GM21381 (cell line): ENCODE measurements around the gene KLHL22.
"Not testable (repeated sequence)": the region's sequence is repeated elsewhere in the genome, so short reads cannot be mapped to it uniquely, and the experiment has no call there.

ENCODE experiments used
- ATAC-seq: cut with Tn5 transposase; IDR thresholded peaks from one replicate; pipeline ENCODE4 v1.9.1; 2021; ENCODE audit warnings: mild to moderate bottlenecking, moderate library complexity; ENCODE audit not compliant: unreplicated experiment

The KLHL22 gene

DNA sequence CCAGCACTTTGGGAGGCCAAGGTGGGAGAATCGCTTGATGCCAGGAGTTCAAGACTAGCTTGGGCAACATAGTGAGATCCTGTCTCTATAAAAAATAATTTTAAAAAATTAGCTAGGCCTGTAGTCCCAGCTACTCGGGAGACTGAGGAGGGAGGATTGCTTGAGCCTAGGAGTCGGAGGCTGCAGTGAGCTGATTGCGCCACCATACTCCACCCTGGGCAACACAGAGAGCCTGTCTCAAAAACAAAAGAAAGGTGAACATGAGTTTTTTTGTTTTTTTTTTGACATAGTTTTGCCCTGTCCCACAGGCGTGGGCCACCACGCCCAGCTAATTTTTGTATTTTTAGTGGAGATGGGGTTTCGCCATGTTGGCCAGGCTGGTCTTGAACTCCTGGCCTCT, 29.5 kb upstream of the KLHL22 start:
- ATAC-seq = no peak

DNA sequence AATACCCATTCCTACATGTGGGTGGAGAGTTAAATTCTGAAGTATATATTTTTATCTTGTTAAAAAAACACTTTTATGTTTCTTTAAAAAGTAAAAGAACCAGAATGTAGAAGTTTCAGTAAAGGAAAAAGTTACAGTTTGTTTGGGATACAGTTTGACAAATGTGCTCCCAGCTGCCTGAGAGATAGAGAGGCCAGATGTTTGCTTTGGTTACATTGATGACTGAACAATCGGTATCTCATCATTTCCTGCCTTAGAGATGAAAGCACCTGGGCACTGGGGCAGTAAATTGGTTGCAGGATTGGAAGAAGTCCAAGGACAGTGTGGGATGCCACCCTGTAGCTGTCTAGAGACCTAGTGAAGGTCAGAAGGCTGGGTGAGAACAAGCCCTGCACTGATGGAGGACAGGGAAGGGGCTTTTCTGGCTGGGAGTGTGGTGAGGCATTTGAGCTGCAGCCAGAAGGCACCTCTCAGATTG, 28.4 kb upstream of the KLHL22 start:
- no peak for ATAC-seq

DNA sequence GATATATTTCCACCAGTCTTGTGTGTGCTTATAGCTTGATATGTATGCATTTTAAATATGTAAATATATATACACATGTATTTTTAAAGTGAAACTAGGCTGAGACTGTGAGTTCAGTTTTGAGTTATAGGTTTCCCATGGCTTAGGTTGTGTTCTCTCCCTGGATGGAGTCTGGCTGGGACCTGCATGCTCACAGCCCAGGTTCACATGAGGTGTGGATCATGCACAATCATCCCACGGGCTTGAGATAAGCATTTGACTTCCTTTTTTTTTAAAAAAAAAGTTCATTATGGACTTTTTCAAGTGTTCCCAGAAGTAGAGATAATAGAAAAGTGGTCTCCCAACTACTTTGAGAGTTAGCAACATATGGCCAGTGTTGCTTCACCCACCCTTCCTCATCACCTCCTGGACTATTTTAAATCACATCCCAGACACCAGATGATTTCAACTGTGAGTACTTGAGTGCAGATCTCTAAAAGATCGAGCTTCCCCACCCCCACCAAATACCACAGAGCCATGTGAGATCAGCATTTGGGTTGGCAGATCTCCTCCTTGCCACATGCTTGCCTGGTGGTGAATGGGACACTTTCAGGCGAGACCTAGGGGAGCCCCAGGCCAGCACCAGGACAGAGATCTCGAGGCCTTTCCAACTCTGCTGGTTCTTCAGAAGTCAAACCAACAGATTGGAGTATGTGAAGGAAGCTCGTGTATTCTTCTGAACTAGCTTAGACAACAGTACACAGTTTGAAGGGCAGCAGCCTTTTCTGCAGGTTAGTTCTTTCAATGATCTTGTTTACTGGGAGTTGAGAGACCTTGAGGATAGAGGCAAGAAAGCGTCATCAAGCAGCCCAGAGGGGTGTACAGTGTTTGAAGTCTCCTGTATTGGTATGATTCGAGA, 27.7 kb upstream of the KLHL22 start:
- ATAC-seq = no peak

DNA sequence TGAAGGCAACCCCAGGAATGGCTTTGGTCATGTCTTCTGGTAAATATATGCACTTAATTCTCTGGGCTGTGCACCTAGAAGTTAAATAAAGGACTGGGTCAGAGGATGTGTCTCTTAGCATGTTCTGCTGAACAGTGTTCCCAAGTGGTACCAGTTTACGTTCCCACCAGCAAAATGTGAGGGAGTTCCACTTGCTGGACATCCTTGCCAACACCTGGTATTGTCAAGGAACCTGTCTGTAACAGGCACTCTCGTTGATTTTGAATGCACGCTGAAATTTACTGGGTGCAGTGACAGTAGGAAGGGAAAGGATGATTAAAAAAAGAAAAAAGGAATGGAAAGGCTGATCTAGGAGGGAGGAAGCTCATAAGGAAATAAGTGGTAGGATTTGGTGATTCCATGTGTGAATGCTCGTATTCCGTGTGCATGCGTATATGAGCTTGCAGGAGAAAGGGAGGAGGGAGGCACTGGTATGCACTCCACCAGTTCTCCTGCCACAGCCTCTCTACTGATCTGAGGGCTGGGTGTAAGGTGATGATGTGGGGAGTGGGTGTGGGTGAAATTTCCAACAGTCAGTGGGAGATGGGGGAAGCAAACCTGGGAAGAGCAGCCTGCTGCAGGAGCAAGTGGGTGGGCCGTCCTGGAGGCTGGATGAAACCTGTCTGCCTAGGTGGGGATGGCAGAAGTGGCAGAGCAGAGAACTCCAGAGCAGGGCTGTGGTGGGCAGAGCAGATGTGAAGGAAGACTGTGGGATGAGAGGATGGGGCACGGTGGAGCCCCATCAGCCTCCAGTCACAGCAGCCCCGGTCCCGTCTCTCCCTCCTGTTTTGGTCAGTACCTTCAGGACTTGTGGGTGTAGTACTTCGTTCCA, 26.8 kb upstream of the KLHL22 start:
- ATAC-seq = no peak

DNA sequence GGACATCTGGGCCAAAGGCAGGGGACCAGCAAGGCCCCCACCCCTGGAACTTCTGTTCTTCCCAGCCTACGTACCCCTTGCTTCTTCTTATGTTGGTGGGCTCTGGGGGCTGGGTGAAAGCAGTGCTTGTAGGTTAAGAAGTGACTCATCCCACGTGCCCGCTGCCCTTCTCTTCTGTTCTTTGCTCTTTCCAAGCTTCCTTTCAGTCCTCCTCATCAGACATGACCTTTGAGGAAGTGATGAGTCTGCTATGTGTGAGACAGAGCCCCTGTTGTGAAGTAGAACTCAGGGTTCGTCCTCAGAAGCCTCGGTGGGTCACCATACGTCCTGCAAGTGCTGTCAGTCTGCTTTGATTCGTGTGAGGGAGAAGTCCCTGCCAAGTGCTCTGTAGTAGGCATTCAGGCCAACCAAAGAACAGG, 24.5 kb upstream of the KLHL22 start:
- ATAC-seq = no peak

DNA sequence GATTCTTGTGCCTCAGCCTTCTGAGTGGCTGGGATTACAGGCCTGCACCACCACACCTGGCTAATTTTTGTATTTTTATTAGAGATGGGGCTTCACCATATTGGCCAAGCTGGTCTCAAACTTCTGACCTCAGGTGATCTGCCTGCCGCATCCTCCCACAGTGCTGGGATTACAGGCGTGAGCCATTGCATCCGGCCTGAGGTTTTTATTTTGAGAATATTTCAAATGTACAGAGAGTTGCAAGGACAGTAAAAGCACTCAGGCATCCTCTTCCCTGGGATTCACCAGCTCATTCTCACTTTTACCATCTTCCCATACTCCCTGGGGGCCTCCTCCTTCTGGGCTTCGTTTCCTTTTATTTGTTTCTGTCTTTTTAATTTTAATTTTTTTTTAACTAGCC, 24.0 kb upstream of the KLHL22 start:
- ATAC-seq = no peak

DNA sequence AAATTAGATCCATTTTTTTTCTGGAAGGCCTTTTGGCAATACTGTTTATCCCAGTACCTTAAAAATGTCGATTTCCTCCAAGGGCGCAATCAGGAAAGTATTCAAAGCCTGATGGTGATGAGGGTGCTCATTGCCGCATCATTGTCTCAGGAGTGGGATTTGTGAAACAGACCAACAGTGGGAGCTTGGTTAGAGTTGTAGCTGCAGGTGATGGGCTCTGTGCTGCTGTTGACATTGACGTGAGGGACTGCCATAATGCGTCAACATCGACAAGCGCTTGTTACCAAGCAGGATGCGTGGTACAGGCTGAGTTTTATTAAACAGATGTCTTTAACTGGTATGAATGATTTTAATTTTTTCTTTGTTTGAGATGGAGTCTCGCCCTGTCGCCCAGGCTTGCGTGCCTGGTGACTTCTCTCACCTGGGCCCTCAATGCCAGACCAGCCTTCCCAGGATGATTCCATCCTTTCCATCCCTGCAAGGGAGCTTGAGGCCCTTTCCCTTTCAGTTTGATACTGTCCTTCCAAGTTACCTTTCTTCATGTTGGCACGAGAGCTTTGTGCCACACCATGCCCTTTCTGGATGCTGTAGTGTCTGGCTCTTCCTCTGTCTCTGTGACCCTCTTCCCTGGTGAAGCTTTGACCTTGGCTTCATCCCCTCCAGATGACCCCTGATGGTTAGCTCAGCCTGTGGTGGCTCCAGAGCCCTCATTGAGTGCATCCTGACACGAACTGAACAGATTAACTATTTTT, 22.4 kb upstream of the KLHL22 start:
- no peak for ATAC-seq

DNA sequence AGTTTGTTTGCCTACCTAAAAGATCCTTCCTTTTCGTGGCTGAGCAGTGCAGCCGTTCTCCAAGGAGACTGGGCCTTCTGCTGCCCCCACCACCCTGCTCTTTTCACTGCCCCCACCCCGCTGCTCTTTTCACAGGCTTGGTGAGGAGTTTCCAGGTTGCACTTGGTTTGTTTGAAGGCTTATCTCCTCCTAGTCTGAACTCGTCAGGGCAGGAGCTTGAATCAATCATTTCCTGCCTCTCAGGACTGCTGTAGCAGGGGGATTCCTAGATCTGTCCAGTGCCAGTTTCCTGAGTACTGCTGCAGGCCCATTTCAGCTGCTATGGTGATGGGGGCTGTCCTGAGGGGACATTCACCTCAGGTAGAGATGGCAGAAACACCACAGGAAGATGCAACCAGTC, 21.8 kb upstream of the KLHL22 start:
- no peak for ATAC-seq

DNA sequence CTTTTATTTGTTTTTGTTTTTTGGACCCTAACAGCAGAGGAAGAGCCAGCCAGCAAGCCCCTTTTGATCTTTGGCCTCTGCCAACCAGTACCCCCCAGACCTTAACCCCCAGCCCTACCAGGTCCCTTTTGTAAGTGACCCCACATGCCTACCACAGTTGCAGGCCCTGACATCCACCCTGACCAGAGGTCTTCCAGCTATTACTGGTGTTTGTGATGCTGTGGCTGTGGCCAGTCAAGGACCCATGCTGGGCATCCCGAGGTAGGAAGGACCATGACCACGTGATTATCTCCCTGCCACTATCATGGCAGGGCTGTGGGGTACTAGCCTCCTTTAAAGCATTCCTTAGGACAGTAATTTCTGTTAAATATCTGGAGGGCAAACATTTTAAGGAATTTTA, 20.8 kb upstream of the KLHL22 start:
- ATAC-seq = no peak

DNA sequence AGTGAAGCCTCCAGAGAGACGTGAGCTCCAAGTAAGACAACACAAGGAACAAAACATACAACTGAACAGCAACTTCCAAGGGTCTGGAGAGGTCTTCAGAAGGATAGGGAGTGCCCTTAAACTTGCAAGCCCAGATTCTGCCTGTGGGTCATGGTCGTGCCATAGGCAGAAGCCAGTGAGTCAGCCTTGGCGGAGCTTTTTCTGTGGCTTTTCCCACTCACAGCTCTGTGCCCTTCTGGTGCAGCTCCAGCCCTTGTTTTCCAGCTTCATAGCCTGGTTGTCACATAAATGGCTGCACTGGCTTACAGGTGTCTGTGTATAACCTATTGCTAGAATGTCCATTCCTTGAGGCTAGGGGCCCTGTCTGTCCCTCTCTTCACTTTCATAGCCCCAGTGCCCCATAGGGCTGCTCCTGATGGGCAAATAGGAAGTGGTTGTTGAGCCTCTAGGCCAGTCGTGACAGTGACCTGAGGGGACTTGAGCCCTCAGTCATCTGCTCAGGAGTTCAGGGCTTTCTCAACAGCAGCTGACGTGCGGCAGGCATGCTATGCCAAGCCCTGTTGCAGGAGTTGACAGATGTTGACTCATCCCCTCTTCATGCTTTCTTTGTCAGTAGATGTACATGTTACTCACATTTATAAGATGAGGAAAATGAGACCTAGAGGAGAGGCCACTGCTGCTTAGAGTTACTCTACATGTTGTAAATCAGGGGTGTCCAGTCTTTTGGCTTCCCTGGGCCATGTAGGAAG, 19.2 kb upstream of the KLHL22 start:
- no peak for ATAC-seq

DNA sequence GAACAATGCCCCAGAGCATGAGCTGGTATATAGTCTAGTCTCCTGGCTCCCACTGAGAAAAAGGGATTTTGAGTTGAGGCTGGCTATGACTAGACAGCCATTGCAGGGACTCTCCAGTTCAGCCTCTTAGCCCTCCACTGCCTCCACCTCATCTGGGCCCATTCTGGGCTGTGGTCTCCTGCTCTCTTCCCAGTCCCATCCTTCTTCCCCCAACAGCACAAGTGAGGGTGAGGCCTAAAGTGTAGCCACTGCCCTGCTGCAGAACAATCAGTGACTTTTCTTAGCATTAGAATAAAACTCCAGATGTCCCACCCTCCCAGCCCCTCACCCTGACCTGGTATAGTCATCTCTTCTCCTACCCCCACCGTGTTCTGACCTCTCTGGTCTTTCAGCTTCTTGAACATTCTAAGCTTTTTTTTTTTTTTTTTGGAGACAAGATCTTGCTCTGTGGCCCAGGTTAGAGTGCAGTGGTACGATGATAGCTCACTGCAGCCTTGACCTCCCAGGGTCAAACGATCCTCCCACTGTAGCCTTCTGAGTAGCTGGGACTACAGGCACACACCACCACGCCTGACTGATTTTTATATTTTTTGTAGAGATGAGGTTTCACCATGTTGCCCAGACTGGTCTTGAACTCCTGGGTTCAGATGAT, 16.1 kb upstream of the KLHL22 start:
- no peak for ATAC-seq

DNA sequence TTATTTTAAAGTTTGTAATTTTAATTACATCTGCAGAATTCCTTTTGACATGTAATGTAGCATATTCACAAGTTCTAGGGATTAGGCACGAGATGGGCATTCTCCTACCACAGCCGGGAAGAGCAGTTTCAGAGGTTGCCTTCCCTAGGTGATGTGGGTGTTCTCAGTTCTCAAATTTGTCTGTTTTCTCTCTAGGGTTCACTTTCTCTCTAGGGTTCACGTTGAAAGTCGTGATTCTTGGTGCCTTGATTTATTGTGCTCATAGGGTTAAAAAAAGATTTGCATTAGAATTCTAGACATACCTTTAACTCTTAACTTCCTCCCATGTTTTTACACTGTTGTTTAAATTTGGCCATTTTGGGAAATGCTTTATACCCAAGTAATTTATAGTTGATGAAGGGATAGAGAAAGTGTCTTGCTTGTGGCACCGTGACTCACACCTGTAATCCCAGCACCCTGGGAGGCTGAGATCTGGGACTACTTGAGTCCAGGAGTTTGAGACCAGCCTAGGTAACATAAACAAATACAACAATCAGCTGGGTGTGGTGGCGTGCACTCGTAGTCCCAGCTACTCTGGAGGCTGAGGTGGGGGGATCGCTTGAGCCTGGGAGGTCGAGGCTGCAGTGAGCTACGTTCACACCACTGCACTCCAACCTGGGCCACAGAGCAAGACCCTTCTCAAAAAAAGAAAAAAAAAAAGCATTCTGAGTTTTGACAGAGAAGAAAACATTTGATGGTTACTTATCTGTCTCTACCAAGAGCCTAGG, 15.4 kb upstream of the KLHL22 start:
- ATAC-seq = no peak

DNA sequence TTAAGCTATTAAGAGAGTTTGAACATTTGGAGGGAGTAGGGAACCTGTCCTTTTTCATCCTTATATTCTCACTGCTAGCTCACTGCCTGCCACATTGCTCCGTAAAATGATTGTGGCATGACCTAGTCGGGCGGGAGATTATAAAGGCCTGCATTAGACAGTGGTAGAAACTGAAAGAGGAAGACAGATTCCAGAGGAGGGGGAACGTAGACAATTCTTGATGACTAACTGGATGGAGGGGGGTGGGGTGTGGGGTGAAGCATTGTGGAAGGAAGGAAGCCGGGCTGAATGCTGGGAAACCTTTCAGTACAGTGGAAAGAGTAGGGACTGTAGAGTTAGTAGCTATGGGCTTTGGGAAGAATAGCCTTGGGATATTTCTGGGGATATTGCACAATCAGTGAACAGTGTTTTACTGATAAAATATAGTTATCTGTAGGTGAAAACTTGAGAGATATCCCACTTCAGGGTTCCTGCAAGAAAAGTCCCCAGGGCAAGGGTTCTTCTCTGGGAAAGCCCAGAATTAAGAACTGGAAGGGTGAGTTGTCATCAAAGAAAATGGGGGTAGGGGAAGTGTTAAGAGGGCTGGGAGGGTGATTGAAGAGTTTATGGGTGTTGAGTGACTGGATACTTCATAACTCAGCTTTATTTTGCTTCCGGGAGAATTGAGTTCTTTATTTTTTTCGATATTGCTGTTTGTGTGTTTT, 13.9 kb upstream of the KLHL22 start:
- ATAC-seq = no peak

DNA sequence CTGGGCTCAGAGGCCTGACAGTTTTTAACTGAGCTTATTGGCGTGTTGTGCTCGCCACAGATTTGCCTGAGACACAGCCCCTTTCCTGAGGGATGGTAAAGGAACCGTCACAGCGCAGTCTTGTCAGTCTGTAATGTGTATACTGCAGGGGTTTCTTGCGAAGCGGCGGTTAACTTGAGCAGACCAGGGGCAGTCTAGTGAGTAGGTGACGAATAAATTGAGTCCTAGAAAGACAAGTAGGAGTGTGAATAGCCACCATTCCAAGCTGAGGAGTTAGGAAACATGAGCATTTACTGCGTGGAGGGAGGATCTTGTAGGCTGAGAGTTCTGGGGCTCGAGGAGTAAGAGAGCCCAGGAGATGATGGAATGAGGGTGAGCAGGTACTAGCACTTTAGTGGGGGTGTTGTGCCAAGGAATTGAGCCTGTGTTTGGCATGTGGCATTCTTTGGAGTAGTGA, 13.2 kb upstream of the KLHL22 start:
- ATAC-seq = no peak

DNA sequence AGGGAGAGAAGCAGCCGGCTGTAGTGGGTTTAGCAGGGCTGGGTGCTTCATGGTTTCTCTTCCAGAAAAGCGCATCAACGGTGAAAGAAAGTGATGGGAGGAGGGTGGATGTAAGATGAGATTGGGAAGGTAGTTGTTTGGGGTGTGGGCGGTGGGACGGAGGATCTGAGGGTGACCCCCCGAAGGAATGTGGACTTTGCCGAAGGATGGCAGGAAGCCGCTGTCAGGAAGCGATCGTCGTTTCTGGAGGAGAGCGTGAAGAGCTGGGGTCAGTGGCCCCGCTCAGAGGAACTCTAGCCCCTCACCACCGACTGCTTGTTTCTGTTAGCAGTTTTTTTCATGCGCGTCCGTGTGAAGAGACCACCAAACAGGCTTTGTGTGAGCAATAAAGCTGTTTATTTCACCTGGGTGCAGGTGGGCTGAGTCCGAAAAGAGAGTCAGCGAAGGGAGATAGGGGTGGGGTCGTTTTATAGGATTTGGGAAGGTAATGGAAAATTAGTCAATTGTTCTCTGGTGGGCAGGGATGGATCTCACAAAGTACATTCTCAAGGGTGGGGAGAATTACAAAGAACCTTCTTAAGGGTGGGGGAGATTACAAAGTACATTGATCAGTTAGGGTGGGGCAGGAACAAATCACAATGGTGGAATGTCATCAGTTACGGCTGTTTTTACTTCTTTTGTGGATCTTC, 12.6 kb upstream of the KLHL22 start:
- ATAC-seq = not testable (repeated sequence)

DNA sequence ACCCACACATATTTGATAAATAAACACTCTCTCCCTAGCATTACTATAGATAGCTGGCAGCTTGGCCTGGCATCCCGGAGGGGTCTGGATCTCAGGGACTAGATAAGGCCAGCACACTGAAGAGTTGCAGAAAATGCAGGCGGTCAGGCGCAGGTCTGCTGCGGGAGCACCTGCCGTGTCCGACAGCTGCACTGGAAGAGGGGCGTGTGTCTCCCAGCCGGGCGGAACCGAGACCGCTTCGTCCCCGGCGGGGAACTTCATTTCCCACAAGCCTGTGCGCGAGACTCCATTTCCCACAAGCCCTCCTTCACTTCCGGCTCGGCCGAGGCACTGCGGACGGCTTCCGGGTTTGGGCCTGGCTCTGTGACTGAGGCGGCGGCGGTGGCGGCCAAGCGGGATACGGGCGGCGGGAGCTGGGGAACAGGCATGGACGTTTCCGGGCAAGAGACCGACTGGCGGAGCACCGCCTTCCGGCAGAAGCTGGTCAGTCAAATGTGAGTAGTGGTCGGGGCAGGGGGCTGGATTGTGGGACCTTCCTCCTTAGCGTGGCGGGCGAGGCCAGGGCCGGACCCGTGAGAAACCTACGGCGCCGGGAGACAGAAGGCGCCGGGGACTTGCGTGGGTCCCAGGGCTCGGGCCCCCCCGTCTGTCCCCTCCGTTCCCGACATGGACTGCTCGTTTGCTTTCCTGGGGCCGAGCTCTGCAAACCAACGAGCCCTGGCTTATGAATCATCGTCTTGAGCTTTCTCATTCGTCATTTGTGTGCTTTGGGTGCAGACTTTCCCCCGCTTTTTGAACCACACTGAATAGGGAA, 11.9 kb upstream of the KLHL22 start, which contains the start of gene MED15:
TSS of gene MED15 (plus strand) at position 358 of the 814 bp plus-strand sequence. CDS start at position 427, 69 bp downstream.
- ATAC-seq = peak; percentile 73
